Measurements from ENCODE around the gene CLIP1.

GRCh38 chr12:122348505-122348904, 74.0 kb downstream of the CLIP1 start:
- TF ChIP-seq CTCF (conservative IDR thresholded peaks at IDR 0.05 in 1 of 2, IDR thresholded peaks at IDR 0.05 in 1 of 2; ENCODE audit: extremely low read depth in 1 of 2, insufficient read depth in 1 of 2, low read depth in 1 of 2, low read length in 2 of 2), result no peak
- no peak for TF ChIP-seq EZH2 (IDR thresholded peaks at IDR 0.05; ENCODE audit: borderline replicate concordance, low read length)
